Activated B cell treated with CpG ODN at 0.5 μM for 24 hours (primary cell): Measurements from ENCODE around the gene PLXNC1. TPM values are rescaled to one million over a fixed set of nuclear protein-coding genes. Genes with fewer than 3 reads are reported as not detected.
"Not testable (repeated sequence)": the region's sequence is repeated elsewhere in the genome, so short reads cannot be mapped to it uniquely, and the experiment has no call there.

ENCODE experiments used
- ATAC-seq: fragments of 200-7000 bp; cut with Tn5 transposase; one replicate; pipeline ENCODE4 v1.10.0; 2021; ENCODE audit warnings: low read depth, mild to moderate bottlenecking, moderate library complexity
- CTCF ChIA-PET: fragments of 350-600 bp; sonication (Branson Sonifier 250); formaldehyde crosslinking; loops from one replicate; lab custom pipeline; 2021; ENCODE audit warnings: antibody characterized with exemption; lab: Charles Lee
- POLR2A ChIA-PET: fragments of 350-600 bp; sonication (Branson Sonifier 250); formaldehyde crosslinking; loops from one replicate; lab custom pipeline; 2021; ENCODE audit warnings: antibody characterized with exemption; lab: Charles Lee
- DNase-seq: peaks from one replicate; pipeline ENCODE4 v3.0.0; 2022
- H3K27ac Mint-ChIP-seq: one replicate; pipeline ENCODE4 v1.8.0; 2020; ENCODE audit warnings: mixed read lengths
- H3K27me3 Mint-ChIP-seq: one replicate; pipeline ENCODE4 v1.8.0; 2021; ENCODE audit warnings: mixed read lengths
- H3K36me3 Mint-ChIP-seq: one replicate; pipeline ENCODE4 v1.8.0; 2021; ENCODE audit warnings: low read depth, mixed read lengths
- H3K4me1 Mint-ChIP-seq: one replicate; pipeline ENCODE4 v1.8.0; 2021; ENCODE audit warnings: mixed read lengths
- H3K4me3 Mint-ChIP-seq: one replicate; pipeline ENCODE4 v1.8.0; 2020; ENCODE audit warnings: mild to moderate bottlenecking, mixed read lengths
- H3K9me3 Mint-ChIP-seq: one replicate; pipeline ENCODE4 v1.8.0; 2020; ENCODE audit warnings: mixed read lengths
- CTCF ChIP-seq: fragments of 200-600 bp; IDR thresholded peaks from one replicate; pipeline ENCODE4 v1.8.0; 2022; ENCODE audit warnings: antibody characterized with exemption, mild to moderate bottlenecking
- intact Hi-C: fragments of 100-400 bp; cut with micrococcal nuclease; formaldehyde crosslinking; loops from one replicate; pipeline ENCODE4 v1.15.1; 2024
- total RNA-seq: library from RNA; stranded (reverse); gene quantifications from 2 replicates; pipeline ENCODE4 v1.2.3, GENCODE V29; 2022

The PLXNC1 gene
- total RNA-seq, 1 donor from 2014 or later = 30.9 TPM

- H3K36me3 Mint-ChIP-seq = peaks cover 56% of the 10 kb centered on the region
- CTCF ChIA-PET = no interaction called here
- no peaks in the 10 kb centered on the region for H3K9me3 Mint-ChIP-seq
- H3K4me3 Mint-ChIP-seq = no peak overlapping the region
- intact Hi-C loops = no loop called here
- H3K27me3 Mint-ChIP-seq = no peaks in the 10 kb centered on the region
- peaks cover 30% of the 10 kb centered on the region for H3K4me1 Mint-ChIP-seq
- TF ChIP-seq CTCF = no peak
- H3K27ac Mint-ChIP-seq = peak overlapping the region; percentile 54
- POLR2A ChIA-PET = interaction anchor here (0.6 to 0.8 kb wide), 2 partner anchors 132 to 160 kb away, joined by 3 to 5 read pairs; no protein-coding TSS in a partner anchor
- ATAC-seq (peak; percentile 80), DNase-seq (no peak)
Observed at GRCh38 chr12:94309373-94309772, 161.0 kb downstream of the PLXNC1 start.

- Mint-ChIP-seq H3K4me3 (no peak overlapping the region), H3K27ac (no peak overlapping the region), H3K27me3 (no peaks in the 10 kb centered on the region), H3K9me3 (peaks cover 7% of the 10 kb centered on the region), H3K4me1 (peaks cover 17% of the 10 kb centered on the region), H3K36me3 (peaks cover 33% of the 10 kb centered on the region)
- POLR2A ChIA-PET = interaction anchor here (1.0 kb wide), 1 partner anchor 14 kb away, joined by 3 read pairs; no protein-coding TSS in a partner anchor
- DNase-seq (no peak), ATAC-seq (no peak)
- no peak for TF ChIP-seq CTCF
- CTCF ChIA-PET = no interaction called here
- intact Hi-C loops = no loop called here
Observed at GRCh38 chr12:94312378-94312777, 164.0 kb downstream of the PLXNC1 start.

GRCh38 chr12:94316600-94316999, 168.2 kb downstream of the PLXNC1 start:
- Mint-ChIP-seq H3K9me3 (peaks cover 36% of the 10 kb centered on the region), H3K36me3 (peaks cover 37% of the 10 kb centered on the region), H3K4me1 (peaks cover 26% of the 10 kb centered on the region)
- H3K27ac Mint-ChIP-seq, CTCF ChIA-PET, ATAC-seq, H3K27me3 Mint-ChIP-seq, intact Hi-C loops, POLR2A ChIA-PET, DNase-seq, H3K4me3 Mint-ChIP-seq: not testable (repeated sequence)

- Mint-ChIP-seq H3K4me3 (peak overlapping the region; percentile 59), H3K27ac (peak overlapping the region; percentile 59), H3K36me3 (peaks cover 41% of the 10 kb centered on the region), H3K27me3 (no peaks in the 10 kb centered on the region), H3K4me1 (peaks cover 26% of the 10 kb centered on the region), H3K9me3 (peaks cover 36% of the 10 kb centered on the region)
- ChIA-PET POLR2A (interaction anchor here (0.7 to 1.5 kb wide), 4 partner anchors 21 to 500 kb away, joined by 3 to 6 read pairs (median 4); no protein-coding TSS in a partner anchor), CTCF (no interaction called here)
- ATAC-seq = peak; percentile 94
- no peak for TF ChIP-seq CTCF
- intact Hi-C loops = loop anchor here (1.0 to 2.0 kb wide), 3 partner anchors 21 to 55 kb away; no protein-coding TSS in a partner anchor
- no peak for DNase-seq
Observed at GRCh38 chr12:94318181-94318580, 169.8 kb downstream of the PLXNC1 start.

- DNase-seq = no peak
Observed at GRCh38 chr12:94320109-94320508, 171.7 kb downstream of the PLXNC1 start.

More at GRCh38 chr12:94320109-94320508, 171.7 kb downstream of the PLXNC1 start:
- H3K27ac Mint-ChIP-seq = no peak overlapping the region
- ATAC-seq = no peak
- H3K36me3 Mint-ChIP-seq = peaks cover 52% of the 10 kb centered on the region
- no peak for TF ChIP-seq CTCF
- no peaks in the 10 kb centered on the region for H3K27me3 Mint-ChIP-seq
- peaks cover 36% of the 10 kb centered on the region for H3K9me3 Mint-ChIP-seq
- peaks cover 26% of the 10 kb centered on the region for H3K4me1 Mint-ChIP-seq
- intact Hi-C loops = no loop called here
- H3K4me3 Mint-ChIP-seq = no peak overlapping the region
- CTCF ChIA-PET = no interaction called here
- POLR2A ChIA-PET = no interaction called here
